Subcutaneous adipose tissue (tissue), 4 donors: ENCODE measurements around the gene RLN3. TPM values are rescaled to one million over a fixed set of nuclear protein-coding genes. Genes with fewer than 3 reads are reported as not detected.

Experiments used
- total RNA-seq, 4 donors: library from RNA; depleted of rRNA; stranded (reverse); fragments of >200 nt; gene quantifications; one replicate each; pipeline ENCODE4 v1.1.0, GENCODE V29; 2016
- TF ChIP-seq, protein P1 (sequence below): fragments of 450-650 bp; IDR thresholded peaks from one replicate; pipeline ENCODE4 v1.5.1; 2016; ENCODE audit warnings: low read depth, mild to moderate bottlenecking, control low read depth, antibody characterized with exemption, moderate library complexity

RLN3 gene
- total RNA-seq, 4 donors from 2014 or later: not detected

DNA sequence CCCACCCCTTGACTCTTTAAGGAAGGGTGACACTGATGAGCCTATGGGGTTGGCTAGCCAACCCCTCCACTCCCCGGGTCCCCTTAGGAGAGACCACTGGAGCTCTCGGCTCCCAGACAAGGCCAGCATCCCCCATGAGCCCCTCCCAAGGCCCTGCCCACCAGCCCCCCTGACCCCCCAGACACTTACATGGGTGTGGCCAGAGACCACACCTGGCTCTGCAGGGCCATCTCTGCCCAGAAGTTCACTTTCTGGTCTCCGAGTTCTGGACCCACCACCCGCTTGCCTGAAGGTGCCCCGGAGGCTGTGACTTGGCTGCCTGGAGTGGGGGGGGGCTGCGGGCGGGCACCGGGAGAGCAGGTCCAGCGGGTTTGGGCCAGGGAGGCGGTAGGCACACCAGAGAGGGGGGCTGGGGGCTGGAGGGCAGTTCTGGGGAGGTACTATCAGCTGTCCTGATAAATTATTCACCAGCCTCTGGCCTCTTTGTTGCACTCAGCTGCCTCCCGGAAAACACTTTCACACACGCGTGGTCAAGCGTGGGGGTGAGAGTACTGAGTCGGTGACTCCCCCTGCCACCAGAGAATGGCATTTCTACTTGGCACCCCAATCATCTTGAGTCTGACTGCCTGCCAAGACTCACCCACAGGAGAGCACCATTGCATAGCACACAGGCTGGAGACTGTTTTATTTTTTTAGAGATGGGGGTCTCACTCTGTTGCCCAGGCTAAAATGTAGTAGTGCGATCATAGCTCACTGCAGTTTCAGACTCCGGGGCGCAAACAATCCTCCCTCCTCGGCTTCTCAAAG, 34.0 kb downstream of the RLN3 start, which contains the start of gene PALM3:
TSS of gene PALM3 (minus strand) at position 326 of the 807 bp plus-strand sequence. CDS start at position 230, 96 bp downstream.
- TF ChIP-seq, protein P1, sequence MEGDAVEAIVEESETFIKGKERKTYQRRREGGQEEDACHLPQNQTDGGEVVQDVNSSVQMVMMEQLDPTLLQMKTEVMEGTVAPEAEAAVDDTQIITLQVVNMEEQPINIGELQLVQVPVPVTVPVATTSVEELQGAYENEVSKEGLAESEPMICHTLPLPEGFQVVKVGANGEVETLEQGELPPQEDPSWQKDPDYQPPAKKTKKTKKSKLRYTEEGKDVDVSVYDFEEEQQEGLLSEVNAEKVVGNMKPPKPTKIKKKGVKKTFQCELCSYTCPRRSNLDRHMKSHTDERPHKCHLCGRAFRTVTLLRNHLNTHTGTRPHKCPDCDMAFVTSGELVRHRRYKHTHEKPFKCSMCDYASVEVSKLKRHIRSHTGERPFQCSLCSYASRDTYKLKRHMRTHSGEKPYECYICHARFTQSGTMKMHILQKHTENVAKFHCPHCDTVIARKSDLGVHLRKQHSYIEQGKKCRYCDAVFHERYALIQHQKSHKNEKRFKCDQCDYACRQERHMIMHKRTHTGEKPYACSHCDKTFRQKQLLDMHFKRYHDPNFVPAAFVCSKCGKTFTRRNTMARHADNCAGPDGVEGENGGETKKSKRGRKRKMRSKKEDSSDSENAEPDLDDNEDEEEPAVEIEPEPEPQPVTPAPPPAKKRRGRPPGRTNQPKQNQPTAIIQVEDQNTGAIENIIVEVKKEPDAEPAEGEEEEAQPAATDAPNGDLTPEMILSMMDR: no peak

DNA sequence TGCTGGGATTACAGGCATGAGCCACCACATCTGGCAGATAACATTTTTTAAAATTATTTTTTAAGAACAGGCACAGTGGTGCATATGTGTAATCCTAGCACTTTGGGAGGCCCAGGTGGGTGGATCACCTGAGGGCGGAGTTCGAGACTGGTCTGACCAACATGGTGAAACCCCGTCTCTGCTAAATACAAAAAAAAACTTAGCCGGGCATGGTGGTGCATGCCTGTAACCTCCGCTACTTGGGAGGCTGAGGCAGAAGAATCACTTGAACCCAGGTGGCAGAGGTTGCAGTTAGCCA, 34.6 kb downstream of the RLN3 start:
- TF ChIP-seq, protein P1: no peak

DNA sequence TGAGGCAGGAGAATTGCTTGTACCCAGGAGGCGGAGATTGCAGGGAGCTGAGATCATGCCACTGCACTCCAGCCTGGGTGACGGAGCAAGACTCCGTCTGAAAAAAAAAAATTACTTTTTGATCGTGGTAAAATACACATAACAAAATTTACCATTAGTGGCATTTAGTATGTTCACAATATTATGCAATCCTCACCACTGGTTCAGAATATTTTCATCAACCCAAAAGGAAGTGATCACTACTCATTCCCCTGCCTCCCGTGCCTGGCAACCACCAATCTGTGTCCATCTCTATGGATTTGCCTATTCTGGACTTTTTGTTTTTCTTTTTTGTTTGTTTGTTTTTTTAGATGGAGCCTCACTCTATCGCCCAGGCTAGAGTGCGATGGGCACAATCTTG, 35.2 kb downstream of the RLN3 start:
- TF ChIP-seq, protein P1: no peak

DNA sequence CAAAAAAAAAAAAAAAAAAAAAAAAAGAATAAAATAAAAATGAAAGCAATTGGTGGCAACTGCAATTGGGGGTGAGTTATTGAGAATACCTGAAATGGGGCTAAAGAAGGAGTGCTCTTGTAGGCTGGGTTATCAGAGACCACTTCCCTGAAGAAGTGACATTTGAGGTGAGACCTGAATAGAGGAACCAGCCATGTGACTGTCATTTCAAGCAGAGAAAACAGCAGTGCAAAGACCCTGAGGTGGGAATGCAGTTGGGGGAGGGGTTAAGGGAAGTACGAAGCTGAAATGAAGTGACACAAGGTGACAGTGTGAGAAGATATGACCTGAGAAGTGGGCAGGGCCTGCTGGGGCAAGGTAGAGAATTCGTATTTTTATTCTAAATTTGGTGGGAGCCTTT, 38.2 kb downstream of the RLN3 start:
- TF ChIP-seq, protein P1: no peak

DNA sequence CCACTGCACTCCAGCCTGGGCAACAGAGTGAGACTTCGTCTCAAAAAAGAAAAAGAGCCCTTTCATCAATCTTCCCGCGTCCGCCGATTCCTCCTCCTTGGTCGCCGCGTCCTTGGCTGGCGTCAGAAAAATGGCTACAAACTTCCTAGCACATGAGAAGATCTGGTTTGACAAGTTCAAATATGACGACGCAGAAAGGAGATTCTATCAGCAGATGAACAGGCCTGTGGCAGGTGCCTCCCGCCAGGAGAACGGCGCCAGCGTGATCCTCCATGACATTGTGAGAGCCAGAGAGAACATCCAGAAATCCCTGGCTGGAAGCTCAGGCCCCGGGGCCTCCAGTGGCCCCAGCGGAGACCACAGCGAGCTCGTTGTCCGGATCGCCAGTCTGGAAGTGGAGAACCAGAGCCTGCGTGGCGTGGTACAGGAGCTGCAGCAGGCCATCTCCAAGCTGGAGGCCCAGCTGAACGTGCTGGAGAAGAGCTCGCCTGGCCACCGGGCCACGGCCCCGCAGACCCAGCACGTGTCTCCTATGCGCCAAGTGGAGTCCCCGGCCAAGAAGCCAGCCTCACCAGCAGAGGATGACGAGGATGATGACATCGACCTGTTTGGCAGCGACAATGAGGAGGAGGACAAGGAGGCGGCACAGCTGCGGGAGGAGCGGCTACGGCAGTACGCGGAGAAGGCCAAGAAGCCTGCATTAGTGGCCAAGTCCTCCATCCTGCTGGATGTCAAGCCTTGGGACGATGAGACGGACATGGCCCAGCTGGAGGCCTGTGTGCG, 42.5 kb downstream of the RLN3 start:
- TF ChIP-seq, protein P1: no peak

DNA sequence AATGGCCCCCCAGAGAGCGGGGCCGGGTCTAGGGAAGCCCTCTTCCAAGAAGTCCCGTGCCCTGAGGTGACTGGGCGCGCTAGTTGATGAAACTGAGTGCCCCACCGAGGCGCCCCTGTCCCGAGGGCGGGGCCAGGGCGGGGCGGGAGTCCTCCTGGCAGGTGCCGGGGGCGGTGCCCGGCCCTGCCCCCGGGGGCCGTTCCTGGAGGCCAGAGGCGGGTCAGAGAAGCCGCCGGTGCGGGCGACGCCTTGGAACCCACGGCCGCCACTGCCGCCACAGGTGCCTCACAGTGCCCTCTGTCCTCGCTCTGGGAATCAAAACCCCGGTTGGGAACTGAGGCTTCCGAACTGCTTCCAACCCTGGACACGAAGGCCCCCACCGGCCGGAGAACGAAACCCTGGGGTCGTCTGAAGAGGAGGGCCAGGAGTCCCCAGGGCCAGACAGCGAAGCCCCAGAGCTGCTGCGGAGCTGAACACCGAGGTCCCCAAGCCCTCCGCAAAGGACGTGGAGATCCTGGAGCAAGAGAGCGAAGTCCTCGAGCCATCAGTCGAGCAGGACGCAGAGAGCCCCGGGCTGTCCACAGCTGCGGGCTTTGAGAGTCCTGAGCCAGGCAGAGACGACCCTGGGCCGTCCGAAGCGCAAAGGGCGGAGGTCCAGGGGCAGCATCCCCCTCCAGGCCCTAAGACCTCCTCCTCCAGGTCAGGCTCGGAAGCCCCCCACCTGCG, 44.8 kb downstream of the RLN3 start, which contains the start of gene MISP3:
TSS of gene MISP3 (plus strand) at position 252 of the 726 bp plus-strand sequence. CDS start 524 bp downstream, outside the sequence.
- TF ChIP-seq, protein P1: no peak
